GM23248 (cell line): Measurements from ENCODE around the gene OR6K2.

Source experiments
- EZH2 ChIP-seq: fragments of 200-600 bp; sonication (generic); IDR thresholded peaks from 2 replicates; pipeline ENCODE4 v1.6.1; 2018; ENCODE audit warnings: antibody characterized with exemption, mild to moderate bottlenecking; ENCODE audit not compliant: insufficient read depth, poor library complexity, severe bottlenecking
- EZH2phosphoT487 ChIP-seq: fragments of 200-600 bp; sonication (generic); IDR thresholded peaks from 2 replicates; pipeline ENCODE4 v1.6.1; 2018; ENCODE audit warnings: antibody characterized with exemption, moderate library complexity, mild to moderate bottlenecking, low read depth; ENCODE audit not compliant: insufficient read depth

DNA sequence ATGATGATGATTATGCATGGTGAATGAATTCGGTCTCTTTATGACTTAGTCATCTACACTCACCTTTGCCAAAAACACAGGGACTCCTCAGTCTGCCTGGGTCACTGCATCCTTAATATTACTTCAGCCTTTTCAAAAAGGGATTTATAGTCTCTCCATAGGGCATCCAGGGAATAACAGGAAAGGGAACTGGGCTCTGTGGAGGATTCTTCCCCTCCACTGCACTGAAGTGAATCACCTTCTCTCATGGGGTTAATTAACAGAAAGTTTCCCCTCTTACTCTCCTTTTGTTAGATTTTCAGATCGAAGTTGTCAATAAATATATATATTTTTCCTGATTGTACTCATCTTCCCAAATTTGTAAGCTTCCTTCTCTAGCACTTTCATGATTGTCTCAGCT, 20.2 kb upstream of the OR6K2 start, which contains the start of gene OR6K3:
- TF ChIP-seq EZH2 (no peak), EZH2phosphoT487 (no peak)
